MCF 10A (cell line): Measurements from ENCODE around the gene INO80C. TPM values are rescaled to one million over a fixed set of nuclear protein-coding genes. Genes with fewer than 3 reads are reported as not detected.

Experiments
- BruUV-seq: library from RNA; stranded (reverse); fragments of 400-500 nt; replicated peaks from 2 replicates; lab custom pipeline; 2021; lab: Mats Ljungman, UMichigan
- CTCF ChIA-PET: fragments of 300-600 bp; sonication (Branson Sonifier 250); formaldehyde crosslinking; extraction: SDS; loops from one replicate; lab custom pipeline; 2021; ENCODE audit warnings: antibody characterized with exemption, inconsistent platforms; lab: Yijun Ruan, JAX
- POLR2A ChIA-PET: fragments of 300-600, 350-650 bp; sonication (Branson Sonifier 250); formaldehyde crosslinking; extraction: SDS; loops from one replicate; lab custom pipeline; 2020; ENCODE audit warnings: antibody characterized with exemption, inconsistent platforms; lab: Yijun Ruan, JAX
- DNase-seq: peaks from one replicate; pipeline ENCODE4 v3.0.0-alpha.2; 2018; ENCODE audit not compliant: unreplicated experiment
- H3K27ac Mint-ChIP-seq: one replicate; pipeline ENCODE4 v1.8.0; 2022; ENCODE audit warnings: mild to moderate bottlenecking, low read depth, mixed read lengths; ENCODE audit not compliant: unreplicated experiment
- H3K27me3 Mint-ChIP-seq: one replicate; pipeline ENCODE4 v1.8.0; 2022; ENCODE audit warnings: mixed read lengths; ENCODE audit not compliant: insufficient read depth, unreplicated experiment
- H3K36me3 Mint-ChIP-seq: one replicate; pipeline ENCODE4 v1.8.0; 2022; ENCODE audit warnings: mild to moderate bottlenecking, moderate library complexity, mixed read lengths; ENCODE audit not compliant: insufficient read depth, unreplicated experiment
- H3K4me1 Mint-ChIP-seq: one replicate; pipeline ENCODE4 v1.8.0; 2022; ENCODE audit warnings: mixed read lengths; ENCODE audit not compliant: insufficient read depth, unreplicated experiment
- H3K4me3 Mint-ChIP-seq: one replicate; pipeline ENCODE4 v1.8.0; 2022; ENCODE audit warnings: mild to moderate bottlenecking, moderate library complexity, mixed read lengths; ENCODE audit not compliant: unreplicated experiment
- H3K9me3 Mint-ChIP-seq: one replicate; pipeline ENCODE4 v1.8.0; 2022; ENCODE audit warnings: mixed read lengths; ENCODE audit not compliant: unreplicated experiment
- CTCF ChIP-seq: fragments of 200-600 bp; IDR thresholded peaks from one replicate; pipeline ENCODE4 v1.8.0; 2022; ENCODE audit warnings: antibody characterized with exemption, mild to moderate bottlenecking; ENCODE audit not compliant: unreplicated experiment
- intact Hi-C: fragments of 100-400 bp; cut with micrococcal nuclease; formaldehyde crosslinking; loops from 2 replicates; pipeline ENCODE4 v1.14.1; 2022
- total RNA-seq: library from RNA; stranded (reverse); gene quantifications from 2 replicates; pipeline ENCODE4 v1.2.3, GENCODE V29; 2022

The INO80C gene
- total RNA-seq, 1 experiment from 2014 or later: 32.6 TPM

- POLR2A ChIA-PET: interaction anchor here (0.6 to 1.1 kb wide), 2 partner anchors 43 to 60 kb away, joined by 3 read pairs; no protein-coding TSS in a partner anchor
- TF ChIP-seq CTCF: no peak
- Mint-ChIP-seq H3K36me3 (peaks cover 5% of the 10 kb centered on the region), H3K4me3 (no peak overlapping the region), H3K9me3 (no peaks in the 10 kb centered on the region), H3K27me3 (no peaks in the 10 kb centered on the region), H3K4me1 (peaks cover 33% of the 10 kb centered on the region), H3K27ac (no peak overlapping the region)
- intact Hi-C loops: loop anchor here (5.0 kb wide), 1 partner anchor 103 kb away; no protein-coding TSS in a partner anchor
- no TSS peak for BruUV-seq
- CTCF ChIA-PET: no interaction called here
- DNase-seq: no peak
These were observed 12.4 kb upstream of the INO80C start for GRCh38 chr18:35510076-35510651.

- DNase-seq: no peak
- intact Hi-C loops: no loop called here
- no peak for TF ChIP-seq CTCF
- Mint-ChIP-seq H3K4me3 (no peak overlapping the region), H3K36me3 (peaks cover 5% of the 10 kb centered on the region), H3K27ac (no peak overlapping the region), H3K27me3 (no peaks in the 10 kb centered on the region), H3K9me3 (no peaks in the 10 kb centered on the region), H3K4me1 (peaks cover 24% of the 10 kb centered on the region)
- POLR2A ChIA-PET: interaction anchor here (1.0 kb wide), 1 partner anchor 11 kb away, joined by 3 read pairs; the partner anchor contains the start of gene INO80C
- CTCF ChIA-PET: no interaction called here
- BruUV-seq: no TSS peak
These were observed 11.1 kb upstream of the INO80C start for GRCh38 chr18:35508746-35509338.

GRCh38 chr18:35508030-35508429 is 10.3 kb upstream of the INO80C start:
- DNase-seq: no peak
- TF ChIP-seq CTCF: no peak
- no peaks in the 10 kb centered on the region for H3K27me3 Mint-ChIP-seq
- H3K36me3 Mint-ChIP-seq: no peaks in the 10 kb centered on the region
- ChIA-PET POLR2A (interaction anchor here (1.1 to 1.2 kb wide), 2 partner anchors 11 to 30 kb away, joined by 3 to 5 read pairs; no protein-coding TSS in a partner anchor), CTCF (no interaction called here)
- H3K27ac Mint-ChIP-seq: no peak overlapping the region
- BruUV-seq: no TSS peak
- H3K9me3 Mint-ChIP-seq: no peaks in the 10 kb centered on the region
- no peak overlapping the region for H3K4me3 Mint-ChIP-seq
- H3K4me1 Mint-ChIP-seq: peaks cover 15% of the 10 kb centered on the region
- intact Hi-C loops: no loop called here

- no peaks in the 10 kb centered on the region for H3K9me3 Mint-ChIP-seq
- no peaks in the 10 kb centered on the region for H3K27me3 Mint-ChIP-seq
- ChIA-PET POLR2A (interaction anchor here (1.1 to 1.2 kb wide), 2 partner anchors 11 to 29 kb away, joined by 3 to 5 read pairs; no protein-coding TSS in a partner anchor), CTCF (no interaction called here)
- intact Hi-C loops: no loop called here
- DNase-seq: no peak
- H3K36me3 Mint-ChIP-seq: no peaks in the 10 kb centered on the region
- H3K4me1 Mint-ChIP-seq: peaks cover 13% of the 10 kb centered on the region
- TF ChIP-seq CTCF: no peak
- H3K4me3 Mint-ChIP-seq: no peak overlapping the region
- BruUV-seq: no TSS peak
- no peak overlapping the region for H3K27ac Mint-ChIP-seq
These were observed 9.9 kb upstream of the INO80C start for GRCh38 chr18:35507623-35508022.
